HG03135 (cell line): ENCODE results near the gene PRAMEF13.
"Not testable (repeated sequence)": the region's sequence is repeated elsewhere in the genome, so short reads cannot be mapped to it uniquely, and the experiment has no call there.

Source experiments
- ATAC-seq: cut with Tn5 transposase; IDR thresholded peaks from one replicate; pipeline ENCODE4 v1.9.1; 2021; ENCODE audit warnings: mild to moderate bottlenecking, moderate library complexity; ENCODE audit not compliant: unreplicated experiment

PRAMEF13 gene

DNA sequence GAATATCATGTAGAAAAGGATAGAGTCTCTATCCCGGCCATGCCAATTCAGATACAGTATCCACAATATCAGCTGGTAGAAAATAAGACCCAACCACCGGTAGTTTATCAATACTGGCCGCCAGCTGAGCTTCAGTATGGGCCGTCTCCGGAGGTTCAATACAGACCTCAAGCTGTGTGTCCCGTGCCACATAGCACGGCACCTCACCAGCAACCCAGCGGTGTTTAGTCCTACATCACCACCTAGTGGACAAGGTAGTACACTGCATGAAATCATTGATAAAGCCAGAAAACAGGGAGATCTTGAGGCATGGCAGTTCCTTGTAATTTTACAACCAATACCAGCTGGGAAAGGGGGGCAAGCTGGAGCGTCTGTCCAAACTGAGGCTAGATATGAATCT is 7.5 kb upstream of the PRAMEF13 start:
- not testable (repeated sequence) for ATAC-seq

DNA sequence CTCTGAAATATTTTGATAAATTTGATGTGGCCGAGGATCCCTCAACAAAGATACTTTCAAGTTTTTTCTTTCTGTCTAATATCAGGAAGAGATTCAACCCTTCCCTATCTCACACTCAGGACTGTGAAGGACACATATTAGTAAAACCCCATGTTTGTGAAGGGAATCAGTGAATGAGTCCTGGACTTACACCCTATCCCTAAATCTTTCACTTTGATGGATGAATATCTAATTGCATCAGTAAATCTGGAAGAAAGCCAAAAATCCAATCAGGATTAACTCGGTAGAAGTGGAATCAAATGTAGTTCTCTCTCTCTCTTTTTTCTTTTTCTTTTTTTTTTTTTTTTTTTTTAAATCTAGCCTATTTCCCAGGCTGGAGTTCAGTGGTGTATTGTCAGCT is 29.7 kb downstream of the PRAMEF13 start, which contains the start of gene PRAMEF9:
TSS of gene PRAMEF9 (plus strand) at position 301 of the 400 bp plus-strand sequence. CDS start 3,433 bp downstream, outside the sequence.
- ATAC-seq, result not testable (repeated sequence)

DNA sequence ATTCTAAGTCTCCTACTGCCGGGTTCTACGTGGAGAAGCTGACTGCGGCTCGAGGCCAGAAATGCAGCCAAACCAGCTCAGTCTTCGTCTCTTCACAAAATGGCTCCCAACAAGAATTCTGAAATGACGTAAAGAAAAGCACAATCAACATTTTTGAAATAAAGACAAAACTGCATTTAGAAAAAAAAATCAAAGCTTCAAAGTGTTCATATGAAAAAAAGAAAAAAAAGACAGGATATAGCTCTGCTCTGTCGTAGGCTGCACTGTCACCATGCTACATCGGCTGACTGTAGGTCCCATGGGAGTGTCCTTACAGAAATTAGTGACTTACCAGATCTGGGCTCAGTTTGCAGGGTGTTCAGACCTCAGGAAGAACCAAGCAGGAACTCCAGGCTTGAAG is 35.7 kb downstream of the PRAMEF13 start, which contains the start of gene HNRNPCL4:
TSS of gene HNRNPCL4 (minus strand) at position 101 of the 400 bp plus-strand sequence. CDS start 164 bp downstream, outside the sequence.
- ATAC-seq, result not testable (repeated sequence)

DNA sequence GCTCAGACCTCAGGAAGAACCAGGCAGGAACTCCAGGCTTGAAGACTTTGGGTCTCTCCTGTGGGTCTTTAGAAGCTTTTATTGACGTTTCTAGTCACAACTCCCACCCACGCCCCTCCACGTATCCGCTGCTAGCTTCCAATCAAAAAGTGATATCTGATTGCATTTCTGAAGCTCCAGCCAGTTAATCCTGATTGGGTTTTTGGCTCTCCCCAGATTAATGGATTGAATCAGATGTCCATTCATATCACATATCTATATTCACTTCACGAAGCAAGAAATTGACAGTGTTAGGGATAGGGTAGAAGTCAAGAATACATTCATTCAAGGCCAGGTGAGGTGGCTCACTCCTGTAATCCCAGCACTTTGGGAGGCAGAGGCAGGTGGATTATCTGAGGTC is 45.3 kb downstream of the PRAMEF13 start, which contains the start of gene PRAMEF26:
TSS of gene PRAMEF26 (minus strand) at position 101 of the 400 bp plus-strand sequence. CDS start 2,914 bp downstream, outside the sequence.
- not testable (repeated sequence) for ATAC-seq
